UCSD-AML1 (cell line): ENCODE data around the gene SRRM4.
A peak's percentile ranks its signal among the peaks of the same experiment; 100 is the strongest.
"Not testable (repeated sequence)": the region's sequence is repeated elsewhere in the genome, so short reads cannot be mapped to it uniquely, and the experiment has no call there.

Experiments
- DNase-seq: peaks from one replicate; lab custom pipeline; 2025; ENCODE audit not compliant: unreplicated experiment; lab: John Stamatoyannopoulos, UW

The SRRM4 gene

GRCh38 chr12:118981285-118982211 is at the start of gene SRRM4:
Gene SRRM4 (plus strand): TSS chr12:118981541. CDS start chr12:118981883, 342 bp downstream.
- no peak for DNase-seq

- no peak for DNase-seq
These were observed 35.1 kb upstream of the SRRM4 start for GRCh38 chr12:118946256-118946655.

DNA sequence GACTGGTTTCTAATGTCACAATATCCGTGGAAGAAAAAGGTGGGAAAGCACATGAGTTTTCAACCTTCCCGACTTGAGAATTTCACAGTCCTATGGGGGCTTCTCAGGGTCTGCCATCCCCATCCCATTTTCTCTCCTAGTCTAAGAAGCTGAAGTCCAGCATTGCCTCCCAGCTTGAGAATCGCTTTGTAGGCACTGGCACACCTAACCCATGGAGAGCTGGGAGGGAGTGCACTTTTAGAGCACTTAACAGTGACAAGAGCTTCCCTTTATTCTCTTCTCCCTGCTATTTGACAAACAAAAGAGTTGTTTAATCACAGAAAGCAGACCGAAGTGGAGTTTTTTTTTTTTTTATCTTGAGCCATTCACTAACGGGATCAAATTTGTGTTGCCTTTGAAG is 22.8 kb upstream of the SRRM4 start:
- no peak for DNase-seq

DNA sequence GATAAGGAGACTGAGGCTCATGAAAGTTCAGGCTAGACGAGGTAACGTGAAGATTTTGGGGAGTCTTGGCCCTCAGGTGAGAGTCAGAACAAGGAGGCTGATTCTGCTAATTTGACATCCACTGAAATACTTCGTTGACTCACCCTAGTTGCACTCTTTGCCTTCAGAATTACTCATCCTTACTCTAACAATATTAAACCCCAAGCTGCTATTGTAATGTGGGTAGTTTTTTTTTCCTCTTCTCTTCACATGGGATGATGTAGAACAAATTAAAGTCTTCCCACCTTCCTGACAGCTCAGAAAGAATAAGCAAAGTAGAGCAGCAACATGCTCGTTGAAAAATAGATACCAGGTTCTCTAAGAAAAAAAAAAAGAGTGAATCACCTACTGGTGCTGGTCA is 22.0 kb upstream of the SRRM4 start:
- DNase-seq: no peak

DNA sequence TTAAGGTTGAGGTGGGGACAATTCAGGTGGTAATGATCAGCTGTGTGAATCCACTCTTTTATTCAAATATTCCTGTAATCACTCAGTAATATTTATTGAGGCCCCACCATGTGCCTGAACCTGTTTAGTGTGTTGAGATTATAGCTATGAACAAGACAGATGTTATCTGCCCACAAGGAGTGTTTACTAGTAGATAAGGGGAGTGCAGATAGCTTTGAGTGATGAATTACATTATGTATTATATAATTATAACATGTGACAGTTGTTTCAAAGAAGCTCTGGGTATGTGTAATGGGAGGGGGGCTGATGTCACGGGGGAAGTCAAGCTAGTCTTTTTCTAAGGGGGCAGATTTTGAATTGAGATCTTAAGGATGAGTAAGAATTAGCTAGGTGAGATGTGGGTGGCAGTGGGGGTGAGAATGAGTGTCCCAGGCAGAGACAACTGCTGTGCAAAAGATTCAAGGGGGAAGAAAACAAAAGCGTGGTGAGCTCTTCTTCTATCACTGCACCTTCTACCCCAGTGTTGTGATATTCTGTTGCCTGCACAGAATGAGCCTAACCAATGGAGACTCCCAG is 21.3 kb upstream of the SRRM4 start:
- no peak for DNase-seq

DNA sequence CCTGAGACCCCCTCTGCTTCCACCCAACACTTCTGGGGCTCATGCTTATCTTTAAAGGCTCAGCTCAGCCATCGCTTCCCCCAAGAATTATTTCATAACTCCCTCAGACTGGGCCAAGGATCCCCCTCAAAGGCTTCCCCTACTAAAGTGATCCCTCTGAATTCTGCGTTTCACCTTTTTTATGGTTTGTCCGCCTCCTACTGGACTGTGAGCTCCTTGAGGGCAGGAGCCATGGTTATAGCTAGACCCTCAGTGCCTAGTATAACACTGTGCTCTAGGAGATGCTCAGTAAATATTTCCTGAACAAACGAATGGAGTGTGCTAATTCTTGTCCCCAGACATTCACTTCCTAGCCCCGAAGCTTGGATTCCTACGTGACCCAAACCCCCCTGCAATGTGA is 20.5 kb upstream of the SRRM4 start:
- DNase-seq: no peak

DNA sequence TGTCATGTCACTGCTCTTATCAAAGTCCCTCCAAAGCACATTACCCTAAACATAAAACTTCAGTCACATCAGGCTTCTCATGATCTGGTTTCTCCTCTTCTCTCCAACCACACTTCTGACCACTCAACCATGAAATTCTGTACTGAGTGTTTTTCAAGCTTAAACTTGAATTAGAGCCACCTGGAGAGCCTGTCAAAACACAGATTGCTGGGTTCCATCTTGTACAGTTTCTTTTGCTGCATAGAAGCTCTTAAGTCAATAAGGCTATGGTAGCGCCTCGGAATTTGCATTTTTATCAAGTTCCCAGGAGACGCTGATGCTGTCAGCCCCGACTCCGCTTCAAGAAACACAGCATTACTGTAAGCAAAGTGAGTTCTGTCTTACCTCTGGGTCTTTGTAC is 16.4 kb upstream of the SRRM4 start:
- no peak for DNase-seq

DNA sequence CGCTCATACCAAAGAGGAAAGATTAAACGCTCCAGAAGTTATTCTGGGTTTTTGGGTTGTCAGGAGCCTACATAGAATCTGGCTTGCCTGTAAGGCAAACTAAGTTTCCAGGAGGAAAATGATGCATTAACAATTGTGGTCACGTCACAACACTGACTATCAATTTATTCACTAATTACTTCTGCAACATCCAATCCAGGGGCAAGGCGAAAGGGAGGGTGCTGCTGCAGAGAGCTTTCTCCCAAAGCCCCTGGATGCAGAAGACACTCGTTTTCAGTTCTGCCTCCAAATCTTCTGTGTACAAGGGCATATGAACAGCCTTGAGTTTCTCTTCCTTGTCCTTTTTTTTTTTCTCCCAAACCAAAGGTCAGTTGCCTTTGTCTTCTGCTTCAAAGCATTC is 10.5 kb upstream of the SRRM4 start:
- no peak for DNase-seq

DNA sequence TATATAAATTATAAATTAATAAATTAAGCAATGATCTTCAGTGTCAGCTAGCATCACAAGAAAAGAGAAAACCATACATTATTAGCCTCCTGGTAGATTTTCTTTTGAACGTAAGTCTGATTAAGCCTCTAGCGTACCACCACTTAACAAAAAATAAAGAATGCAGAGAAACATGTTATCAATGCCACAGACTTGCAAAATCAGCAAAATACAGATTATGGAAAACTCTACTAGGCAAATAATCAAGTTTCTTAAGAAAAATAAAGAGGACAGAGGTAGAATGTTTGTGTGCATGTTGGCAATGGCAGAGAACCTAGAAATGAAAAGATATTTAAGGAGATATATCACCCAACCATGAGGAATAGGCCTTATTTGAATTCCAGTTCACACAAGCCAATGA is 8.4 kb upstream of the SRRM4 start:
- DNase-seq: no peak

- DNase-seq: peak; percentile 36
These were observed 1.5 kb upstream of the SRRM4 start for GRCh38 chr12:118979763-118980406.

- DNase-seq: no peak
These were observed 830 bp upstream of the SRRM4 start for GRCh38 chr12:118980407-118981014.

DNA sequence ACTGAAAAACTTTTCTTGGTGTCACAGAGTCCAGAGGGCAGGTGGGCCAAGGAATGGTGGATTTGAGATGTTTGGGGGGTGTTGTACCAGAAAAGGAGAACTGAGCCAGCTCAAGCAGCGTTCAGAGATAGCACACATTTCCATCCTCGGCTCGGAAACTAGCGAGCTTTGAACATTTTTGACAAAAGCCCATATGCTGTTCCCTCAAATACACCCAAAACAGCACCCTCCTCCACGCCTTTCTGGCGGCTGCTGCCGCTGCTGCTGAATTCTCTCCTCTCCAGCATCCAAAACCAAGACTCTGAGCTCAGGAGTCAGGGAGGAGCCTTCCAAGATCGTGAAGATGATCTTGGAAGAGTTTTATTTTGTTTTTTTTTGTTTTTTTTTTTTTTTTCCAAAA is 961 bp downstream of the SRRM4 start:
- no peak for DNase-seq

DNA sequence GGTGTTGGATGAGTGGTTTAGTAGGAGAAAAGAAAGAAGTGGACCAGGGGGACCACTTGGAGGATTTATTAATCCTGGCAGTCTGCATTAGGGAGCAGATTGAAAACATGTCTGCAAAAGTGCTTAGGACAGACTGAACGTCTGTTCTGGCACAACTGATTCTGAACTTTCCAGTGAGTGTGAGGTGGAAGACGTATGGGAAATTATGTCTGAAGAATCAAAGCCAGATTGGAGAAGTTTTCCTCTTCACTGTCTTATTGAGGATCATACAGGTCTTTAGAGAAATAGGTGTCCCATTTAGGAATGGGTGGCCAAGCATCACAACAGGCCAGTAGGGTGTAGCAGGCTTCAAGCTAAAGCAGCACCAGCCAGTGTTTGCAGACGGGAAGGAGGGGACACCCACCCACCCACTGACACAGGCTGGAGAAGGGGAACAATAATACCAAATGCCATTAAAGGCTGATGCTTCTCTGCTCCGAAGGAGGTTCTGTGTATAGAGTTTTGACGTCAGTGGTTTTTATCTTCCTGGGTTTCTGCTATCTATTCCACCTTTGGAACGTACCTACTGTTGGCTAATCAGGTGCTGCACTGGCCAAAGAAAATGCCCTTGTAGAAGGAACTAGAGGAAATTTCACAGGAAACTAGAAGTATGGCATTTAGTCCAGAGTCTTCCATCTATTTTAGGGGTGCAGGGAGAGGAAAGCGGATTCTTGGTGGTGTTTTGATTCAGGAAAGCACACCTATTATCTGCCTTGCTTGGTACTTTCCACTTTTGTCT is 1.8 kb downstream of the SRRM4 start:
- no peak for DNase-seq

DNA sequence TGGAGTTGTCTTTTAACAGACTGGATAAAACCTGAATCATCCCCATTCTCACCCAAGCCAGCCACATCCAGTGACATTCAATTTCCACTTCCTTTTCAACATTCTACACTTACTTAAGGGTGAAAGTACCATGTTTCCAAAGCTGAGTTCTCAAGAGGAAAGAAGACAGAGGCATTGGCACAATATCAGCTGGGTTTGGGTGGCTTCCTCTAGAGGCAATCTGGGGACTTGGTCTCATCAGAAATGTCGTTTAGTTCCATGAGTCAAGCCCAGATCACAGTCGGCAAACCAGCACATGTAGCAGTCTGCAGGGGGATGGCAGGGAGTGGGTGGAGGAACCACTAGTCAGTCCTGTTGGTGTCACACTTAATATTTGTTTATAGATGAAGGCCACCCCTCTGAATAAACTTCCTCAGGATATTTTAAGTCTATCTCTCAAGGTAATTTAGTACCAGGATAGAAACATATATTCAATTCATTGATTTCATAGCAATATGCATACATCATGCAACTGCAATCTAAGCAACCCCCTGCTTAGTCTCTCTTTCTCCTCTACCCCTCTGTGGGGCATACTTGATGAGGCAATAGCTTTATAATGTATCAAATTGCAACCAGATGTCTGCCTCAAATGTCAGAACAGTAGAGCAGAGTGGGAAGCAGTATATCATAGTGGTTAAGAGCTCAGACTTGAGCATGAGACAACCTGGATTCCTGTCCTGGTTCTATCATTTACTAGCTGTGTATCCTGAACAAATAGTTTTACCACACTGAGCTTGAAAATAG is 3.0 kb downstream of the SRRM4 start:
- DNase-seq: no peak

GRCh38 chr12:118986050-118986449 is 4.7 kb downstream of the SRRM4 start:
- no peak for DNase-seq

DNA sequence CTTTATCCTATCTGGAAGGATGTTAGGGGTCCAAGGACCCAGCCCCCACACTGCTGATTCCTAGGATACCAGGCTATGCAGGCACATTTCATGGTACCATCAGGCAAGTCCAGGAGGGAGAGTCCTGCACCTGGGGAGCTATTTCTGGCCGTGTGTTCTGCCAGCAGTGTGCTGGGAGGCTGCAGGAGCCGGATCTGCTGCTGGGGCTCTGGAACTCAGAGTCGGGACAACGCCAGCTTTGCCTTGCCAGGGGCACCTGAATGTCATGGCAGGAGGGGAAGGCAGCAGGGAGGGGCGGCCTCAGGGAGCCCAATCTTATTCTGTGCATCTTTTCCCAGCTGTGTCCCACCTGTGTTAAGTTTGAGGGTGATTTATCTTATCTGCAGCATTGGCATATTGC is 17.8 kb downstream of the SRRM4 start:
- DNase-seq: no peak

- no peak for DNase-seq
These were observed 23.7 kb downstream of the SRRM4 start for GRCh38 chr12:119005085-119005484.

DNA sequence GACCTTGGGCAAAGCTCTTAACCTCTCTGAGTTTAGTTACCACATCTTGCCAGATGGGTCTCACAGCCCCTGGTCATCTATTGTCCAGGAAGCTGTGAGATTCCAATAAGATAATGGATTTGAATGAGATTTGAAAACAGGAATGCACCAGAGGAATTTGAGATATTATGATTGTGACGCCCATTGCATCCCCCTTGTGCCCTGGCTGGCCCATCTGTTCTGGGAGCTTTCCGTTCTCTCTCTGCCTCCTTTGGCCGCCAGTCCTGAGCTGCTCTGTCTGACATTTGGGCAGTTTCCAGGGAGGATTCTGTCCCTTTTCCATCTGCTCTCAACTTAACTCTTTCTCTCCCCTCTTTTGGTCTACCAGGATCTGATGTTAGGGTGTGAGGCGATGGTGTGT is 24.6 kb downstream of the SRRM4 start:
- DNase-seq: no peak

GRCh38 chr12:119006746-119007145 is 25.4 kb downstream of the SRRM4 start:
- no peak for DNase-seq

DNA sequence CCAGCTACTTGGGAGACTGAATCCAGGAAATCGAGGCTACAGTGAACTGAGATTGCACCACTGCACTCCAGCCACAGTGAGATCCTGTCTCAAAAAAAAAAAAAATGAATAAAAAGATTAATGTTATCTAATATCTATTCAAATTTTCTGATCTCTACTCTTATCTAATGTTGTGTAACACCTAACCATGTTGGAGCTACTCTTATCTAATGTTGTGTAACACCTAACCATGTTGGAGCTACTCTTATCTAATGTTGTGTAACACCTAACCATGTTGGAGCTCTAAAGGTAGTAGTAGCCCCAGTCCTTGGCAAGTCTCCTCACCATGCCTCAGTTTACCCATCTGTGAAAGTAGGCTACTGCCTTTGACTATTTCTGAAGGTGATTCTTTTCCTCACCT is 26.9 kb downstream of the SRRM4 start:
- not testable (repeated sequence) for DNase-seq
